SK-MEL-5 (cell line): ENCODE measurements around the gene STBD1. TPM values are rescaled to one million over a fixed set of nuclear protein-coding genes. Genes with fewer than 3 reads are reported as not detected.

Experiments
- DNase-seq: peaks from one replicate; pipeline ENCODE4 v3.0.0-alpha.2; 2016; ENCODE audit warnings: low read depth, low spot score
- in situ Hi-C: cut with HindIII; loops from 2 replicates; pipeline ENCODE4 v1.10.0; 2016; ENCODE audit warnings: low sequenced_read_pairs, high pct_unique_total_duplicates, low pct_unique_long_range_greater_than_20kb
- polyA plus RNA-seq, 2 experiments: library from polyadenylated mRNA; depleted of rRNA; stranded (reverse); fragments of >200 nt; gene quantifications; 2 replicates each; pipeline ENCODE4 v1.2.3, GENCODE V29; 2015
- total RNA-seq: library from RNA; depleted of rRNA; stranded (reverse); fragments of >200 nt; shearing (Covaris generic); gene quantifications from 2 replicates; pipeline ENCODE4 v1.2.3, GENCODE V29; 2014; rRNA removed

Gene STBD1
- 0.29 and 1.2 TPM in 2 replicates for total RNA-seq
- polyA plus RNA-seq (2015; cell fraction: cytosol; rRNA removed) = 0.54 and 1.3 TPM in 2 replicates
- polyA plus RNA-seq (2015; cell fraction: nucleus; rRNA removed) = not detected in 2 replicates

GRCh38 chr4:76305971-76306881 lies at the start of gene STBD1:
STBD1 (plus strand) TSS chr4:76306733; CDS start chr4:76306770, 37 bp downstream.
- DNase-seq = peak; percentile 13
- in situ Hi-C loops = no loop called here

- no peak for DNase-seq
- in situ Hi-C loops = no loop called here
These were observed 49.6 kb upstream of the STBD1 start for GRCh38 chr4:76256968-76257367.

GRCh38 chr4:76257824-76258223 lies 48.7 kb upstream of the STBD1 start:
- in situ Hi-C loops = no loop called here
- DNase-seq = peak; percentile 16

GRCh38 chr4:76260571-76260970 lies 46.0 kb upstream of the STBD1 start:
- no peak for DNase-seq
- in situ Hi-C loops = no loop called here

DNA sequence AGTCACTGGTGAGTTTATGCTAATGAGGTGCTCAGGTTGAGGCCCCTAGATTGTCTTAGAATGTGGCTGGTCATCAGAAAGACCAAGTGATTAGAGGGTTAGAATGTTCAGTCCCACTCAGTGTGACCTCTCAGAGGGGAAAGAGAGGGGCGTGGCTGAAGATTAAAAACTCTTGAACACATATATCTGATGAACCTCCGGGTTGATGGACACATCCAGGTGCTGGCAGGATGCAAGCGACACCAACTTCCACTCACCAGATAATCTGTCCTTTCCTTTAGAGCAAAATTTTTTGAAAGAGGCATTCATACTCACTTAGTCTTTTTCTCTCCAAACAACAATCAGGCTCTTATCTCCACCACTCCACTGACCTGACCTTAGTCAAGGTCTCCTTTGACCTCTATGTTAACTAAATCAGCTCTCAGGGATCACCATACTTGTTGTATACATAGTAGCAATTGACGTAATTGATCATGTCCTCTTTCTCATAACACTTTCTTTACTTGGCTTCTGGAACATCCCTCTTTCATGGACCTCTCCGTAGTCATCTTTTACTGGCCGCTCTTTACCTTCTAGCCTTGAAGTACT lies 40.8 kb upstream of the STBD1 start:
- in situ Hi-C loops = no loop called here

GRCh38 chr4:76266627-76267026 lies 39.9 kb upstream of the STBD1 start:
- in situ Hi-C loops = no loop called here
- DNase-seq = no peak

More for the DNA sequence above, 40.8 kb upstream of the STBD1 start:
- DNase-seq = no peak

- in situ Hi-C loops = no loop called here
These were observed 38.7 kb upstream of the STBD1 start for GRCh38 chr4:76267811-76268210.

GRCh38 chr4:76270244-76271175 lies 36.0 kb upstream of the STBD1 start:
- no peak for DNase-seq

More at GRCh38 chr4:76267811-76268210, 38.7 kb upstream of the STBD1 start:
- DNase-seq = no peak

DNA sequence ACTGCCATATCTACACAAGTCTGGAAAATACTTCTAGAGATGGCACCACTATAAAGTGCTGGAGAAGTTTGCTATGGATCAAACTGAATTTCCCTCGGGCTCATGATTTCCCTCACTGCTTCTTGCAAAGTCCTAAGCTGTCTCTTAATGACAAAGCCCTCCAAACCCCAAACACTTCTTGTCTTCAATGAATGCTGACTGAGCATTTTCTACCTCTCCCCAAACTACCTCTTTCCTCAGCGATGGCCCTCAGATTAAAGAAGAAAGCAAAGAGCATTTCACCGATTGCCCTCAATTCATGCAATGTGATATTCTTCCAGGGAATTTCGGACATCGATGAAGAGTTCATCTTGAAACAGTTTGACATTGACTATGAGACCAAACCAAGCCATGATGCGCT lies 35.3 kb upstream of the STBD1 start:
- DNase-seq = no peak
- in situ Hi-C loops = no loop called here

More at GRCh38 chr4:76270244-76271175, 36.0 kb upstream of the STBD1 start:
- in situ Hi-C loops = no loop called here

GRCh38 chr4:76272073-76272472 lies 34.5 kb upstream of the STBD1 start:
- DNase-seq = no peak
- in situ Hi-C loops = no loop called here

- in situ Hi-C loops = no loop called here
- no peak for DNase-seq
These were observed 34.0 kb upstream of the STBD1 start for GRCh38 chr4:76272582-76272981.

DNA sequence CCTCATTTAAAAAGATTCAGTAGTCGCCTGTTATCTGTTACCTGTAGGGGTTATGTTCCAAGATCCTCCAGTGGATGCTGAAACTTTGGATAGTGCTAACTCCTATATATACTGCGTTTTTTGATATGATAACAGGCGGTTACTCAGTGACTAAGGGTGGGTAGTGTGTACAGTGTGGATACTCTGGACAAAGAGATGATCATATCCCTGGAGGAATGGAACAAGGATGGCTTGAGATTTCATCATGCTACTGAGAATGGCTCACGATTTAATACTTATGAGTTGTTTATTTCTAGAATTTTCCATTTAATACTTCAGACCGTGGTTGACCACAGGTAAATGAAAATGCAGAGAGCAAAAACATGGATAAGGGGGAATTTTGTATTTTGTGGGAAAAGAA lies 33.5 kb upstream of the STBD1 start:
- DNase-seq = no peak
- in situ Hi-C loops = no loop called here

GRCh38 chr4:76275486-76276124 lies 30.9 kb upstream of the STBD1 start:
- no peak for DNase-seq
- in situ Hi-C loops = no loop called here

DNA sequence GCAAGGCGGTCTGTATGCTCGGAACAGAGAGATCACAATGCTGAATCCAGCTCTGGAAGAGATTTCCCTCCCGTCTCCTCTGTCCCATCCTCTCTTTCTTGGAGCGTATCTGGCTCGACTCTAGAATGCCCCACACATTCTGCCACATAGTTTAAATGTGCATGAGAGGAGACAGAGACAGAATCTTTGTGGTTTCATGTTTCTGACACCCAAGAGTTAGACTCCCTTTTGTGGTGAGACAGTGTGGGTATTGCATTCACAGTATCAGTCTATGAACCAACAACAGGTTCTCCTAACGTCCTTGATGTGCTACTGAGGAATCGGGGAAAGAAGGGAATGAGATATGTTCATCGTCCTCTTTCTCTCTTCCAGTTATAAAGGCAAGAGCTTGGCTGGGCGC lies 29.7 kb upstream of the STBD1 start:
- DNase-seq = no peak
- in situ Hi-C loops = no loop called here

GRCh38 chr4:76277667-76278066 lies 28.9 kb upstream of the STBD1 start:
- no peak for DNase-seq
- in situ Hi-C loops = no loop called here

- in situ Hi-C loops = no loop called here
- DNase-seq = no peak
These were observed 27.9 kb upstream of the STBD1 start for GRCh38 chr4:76278583-76278982.

GRCh38 chr4:76279462-76279861 lies 27.1 kb upstream of the STBD1 start:
- in situ Hi-C loops = no loop called here
- DNase-seq = no peak
